Memory B cell (primary cell): ENCODE results near the gene SCAPER.
"Not testable (repeated sequence)": the region's sequence is repeated elsewhere in the genome, so short reads cannot be mapped to it uniquely, and the experiment has no call there.

Experiments
- ATAC-seq: fragments of 150-1000 bp; cut with Tn5 transposase; 2 replicates; pipeline ENCODE4 v1.10.0; 2021; ENCODE audit warnings: low read depth, mild to moderate bottlenecking, moderate library complexity
- DNase-seq, 2 donors: peaks; one replicate each; pipeline ENCODE4 v3.0.0; 2022; ENCODE audit warnings: low spot score in 2 of 2
- H3K27ac Mint-ChIP-seq: one replicate; pipeline ENCODE4 v1.8.0; 2022; ENCODE audit warnings: mild to moderate bottlenecking, moderate library complexity, mixed read lengths
- H3K27me3 Mint-ChIP-seq: one replicate; pipeline ENCODE4 v1.8.0; 2022; ENCODE audit warnings: mixed read lengths
- H3K36me3 Mint-ChIP-seq: one replicate; pipeline ENCODE4 v1.8.0; 2022; ENCODE audit warnings: mild to moderate bottlenecking, mixed read lengths
- H3K4me1 Mint-ChIP-seq: one replicate; pipeline ENCODE4 v1.8.0; 2022; ENCODE audit warnings: mixed read lengths
- H3K4me3 Mint-ChIP-seq: one replicate; pipeline ENCODE4 v1.8.0; 2022; ENCODE audit warnings: mild to moderate bottlenecking, moderate library complexity, mixed read lengths
- H3K9me3 Mint-ChIP-seq: one replicate; pipeline ENCODE4 v1.8.0; 2022; ENCODE audit warnings: mixed read lengths

Gene SCAPER

DNA sequence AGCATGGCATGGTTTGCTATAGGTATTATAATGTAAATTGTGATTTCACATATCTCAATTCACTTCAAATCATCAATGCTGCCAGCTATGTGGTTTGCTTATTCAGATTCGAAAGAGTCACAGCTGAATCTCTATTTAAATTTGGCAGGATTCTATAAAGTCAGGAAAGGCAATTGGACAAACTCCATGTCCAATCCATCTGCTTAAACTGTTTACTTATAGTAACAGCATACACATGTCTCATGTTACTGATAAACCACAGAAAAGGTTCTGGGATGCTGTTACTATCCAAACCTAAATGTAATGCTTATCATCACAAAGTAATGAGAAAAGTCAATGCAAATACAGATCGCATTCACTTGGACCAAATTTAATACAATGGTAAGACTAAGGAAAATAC is 338.9 kb downstream of the SCAPER start:
- H3K9me3 Mint-ChIP-seq = peaks cover 6% of the 10 kb centered on the region
- DNase-seq (no peak), ATAC-seq (no peak)
- H3K27ac Mint-ChIP-seq = no peak overlapping the region
- peaks cover 23% of the 10 kb centered on the region for H3K4me1 Mint-ChIP-seq
- H3K4me3 Mint-ChIP-seq = no peak overlapping the region
- no peaks in the 10 kb centered on the region for H3K27me3 Mint-ChIP-seq
- peaks cover 32% of the 10 kb centered on the region for H3K36me3 Mint-ChIP-seq

DNA sequence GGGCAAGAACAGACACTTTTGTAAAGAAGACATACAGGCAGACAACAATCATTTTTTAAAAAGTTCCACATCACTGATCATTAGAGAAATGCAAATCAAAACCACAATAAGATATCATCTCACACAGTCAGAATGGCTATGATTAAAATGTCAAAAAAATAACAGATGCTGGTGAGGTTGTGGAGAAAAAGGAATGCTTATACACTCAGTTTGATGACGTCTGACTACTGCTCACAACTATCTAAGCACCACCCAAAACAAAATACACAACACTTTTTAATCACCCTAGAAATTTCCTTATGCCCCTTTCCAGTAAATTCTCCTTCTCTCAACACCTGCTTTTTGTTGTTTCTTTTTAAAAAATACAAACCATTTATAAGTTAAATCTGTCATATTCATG is 339.8 kb downstream of the SCAPER start:
- Mint-ChIP-seq H3K9me3 (peaks cover 6% of the 10 kb centered on the region), H3K4me1 (peaks cover 23% of the 10 kb centered on the region), H3K36me3 (peaks cover 27% of the 10 kb centered on the region), H3K4me3 (no peak overlapping the region), H3K27ac (peak overlapping the region; percentile 48), H3K27me3 (no peaks in the 10 kb centered on the region)
- no peak for DNase-seq
- peak; percentile 41 for ATAC-seq

DNA sequence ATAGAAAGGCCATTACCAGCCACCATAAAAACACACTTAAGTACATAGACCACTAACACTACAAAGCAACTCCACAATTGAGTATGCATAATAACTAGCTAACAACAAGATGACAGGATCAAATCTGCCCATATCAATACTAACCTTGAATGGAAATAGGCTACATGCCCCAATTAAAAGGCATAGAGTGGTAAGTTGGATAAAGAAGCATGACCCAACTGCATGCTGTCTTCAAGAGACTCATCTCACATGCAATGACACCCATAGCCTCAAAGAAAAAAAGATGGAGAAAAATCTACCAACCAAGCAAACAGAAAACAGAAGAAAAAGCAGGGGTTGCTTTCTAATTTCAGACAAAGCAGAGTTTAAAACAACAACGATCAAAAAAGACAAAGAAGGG is 349.9 kb downstream of the SCAPER start:
- Mint-ChIP-seq H3K9me3 (peaks cover 3% of the 10 kb centered on the region), H3K4me3 (no peak overlapping the region), H3K27me3 (no peaks in the 10 kb centered on the region), H3K4me1 (peaks cover 1% of the 10 kb centered on the region), H3K27ac (no peak overlapping the region), H3K36me3 (peaks cover 55% of the 10 kb centered on the region)
- ATAC-seq (no peak), DNase-seq (no peak)

DNA sequence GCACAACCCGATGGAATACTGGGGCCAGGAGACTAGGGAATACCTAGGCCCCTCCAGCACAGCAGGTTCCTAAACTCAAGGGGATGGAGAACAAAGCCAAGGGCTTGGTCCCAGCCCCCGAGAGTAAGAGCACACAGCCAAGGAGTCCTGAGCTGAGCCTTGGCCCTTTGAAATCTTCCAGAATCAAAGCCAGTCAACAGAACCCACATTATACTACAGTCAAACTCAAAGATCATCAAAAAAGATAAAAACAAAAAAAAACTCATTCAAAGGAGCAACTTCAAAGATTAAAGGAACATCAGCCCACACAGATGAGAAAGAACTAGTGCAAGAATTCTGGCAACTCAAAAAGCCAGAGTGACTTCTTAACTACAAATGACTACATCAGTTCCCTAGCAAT is 351.6 kb downstream of the SCAPER start:
- H3K4me3 Mint-ChIP-seq = no peak overlapping the region
- no peak for DNase-seq
- H3K27ac Mint-ChIP-seq = no peak overlapping the region
- H3K27me3 Mint-ChIP-seq = no peaks in the 10 kb centered on the region
- peaks cover 2% of the 10 kb centered on the region for H3K4me1 Mint-ChIP-seq
- H3K36me3 Mint-ChIP-seq = peaks cover 54% of the 10 kb centered on the region
- peaks cover 3% of the 10 kb centered on the region for H3K9me3 Mint-ChIP-seq
- no peak for ATAC-seq

DNA sequence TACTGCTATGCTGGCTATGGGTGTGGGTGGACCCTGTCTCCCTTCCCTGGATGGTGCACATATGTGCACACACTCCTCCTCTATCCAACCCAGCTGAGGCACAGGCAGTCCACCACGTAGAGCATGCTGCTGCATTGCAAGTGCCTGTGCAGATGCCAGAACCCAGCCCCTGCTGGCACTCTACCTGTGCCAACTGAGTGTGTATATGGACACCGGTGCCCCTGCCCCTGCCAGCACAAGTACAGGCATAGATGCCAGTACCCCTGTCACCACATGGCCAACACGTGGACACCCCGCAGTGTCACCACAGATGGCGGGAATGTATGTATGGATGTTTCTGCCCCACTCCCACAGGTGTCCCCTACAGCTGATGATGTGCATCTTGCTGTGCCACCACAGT is 352.0 kb downstream of the SCAPER start:
- ATAC-seq = no peak
- Mint-ChIP-seq H3K9me3 (peaks cover 3% of the 10 kb centered on the region), H3K4me1 (peaks cover 2% of the 10 kb centered on the region), H3K27ac (no peak overlapping the region), H3K4me3 (no peak overlapping the region), H3K27me3 (no peaks in the 10 kb centered on the region), H3K36me3 (peaks cover 49% of the 10 kb centered on the region)
- DNase-seq = no peak

DNA sequence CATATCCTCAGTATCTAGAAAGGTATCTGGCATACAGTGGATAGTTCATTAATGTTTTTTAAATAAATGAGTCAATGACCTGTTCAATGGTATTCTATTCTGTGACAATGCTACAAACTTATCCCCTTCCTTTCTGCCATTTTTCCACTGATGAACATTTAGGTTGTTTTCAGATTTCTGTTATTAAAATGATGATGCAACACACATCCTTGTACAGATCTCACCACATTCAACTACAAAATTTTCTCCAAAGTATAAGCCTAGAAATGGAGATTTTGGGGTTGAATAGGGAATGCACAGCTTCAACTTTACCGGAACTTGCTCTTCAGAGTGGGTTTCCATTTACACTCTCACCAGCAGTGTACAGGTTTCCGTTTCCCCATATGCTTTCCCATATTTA is 358.3 kb downstream of the SCAPER start:
- no peak for ATAC-seq
- peaks cover 2% of the 10 kb centered on the region for H3K4me1 Mint-ChIP-seq
- H3K27me3 Mint-ChIP-seq = no peaks in the 10 kb centered on the region
- H3K27ac Mint-ChIP-seq = no peak overlapping the region
- H3K4me3 Mint-ChIP-seq = no peak overlapping the region
- H3K9me3 Mint-ChIP-seq = peaks cover 3% of the 10 kb centered on the region
- peaks cover 22% of the 10 kb centered on the region for H3K36me3 Mint-ChIP-seq
- no peak for DNase-seq

DNA sequence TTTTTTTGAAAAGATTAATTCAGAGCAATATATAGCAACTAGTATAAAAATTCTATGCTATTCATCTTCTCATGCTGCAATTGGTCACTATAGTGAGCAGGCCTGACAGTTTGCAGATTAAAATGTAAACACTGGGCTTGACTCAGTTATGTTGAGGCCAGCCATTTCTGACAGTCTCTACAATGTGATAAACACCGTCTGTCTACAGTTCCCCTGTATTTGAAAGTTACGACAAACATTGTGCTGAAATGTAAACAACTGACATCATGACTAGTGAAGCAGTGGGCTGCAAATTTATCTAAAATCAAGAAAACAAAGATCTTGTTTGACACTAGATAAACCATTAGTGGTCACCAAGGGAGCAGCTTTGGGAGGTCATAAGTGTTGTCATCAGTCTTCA is 371.1 kb downstream of the SCAPER start:
- H3K9me3 Mint-ChIP-seq = no peaks in the 10 kb centered on the region
- H3K4me1 Mint-ChIP-seq = peaks cover 3% of the 10 kb centered on the region
- DNase-seq (no peak), ATAC-seq (no peak)
- H3K4me3 Mint-ChIP-seq = no peak overlapping the region
- no peaks in the 10 kb centered on the region for H3K27me3 Mint-ChIP-seq
- peaks cover 9% of the 10 kb centered on the region for H3K36me3 Mint-ChIP-seq
- no peak overlapping the region for H3K27ac Mint-ChIP-seq

DNA sequence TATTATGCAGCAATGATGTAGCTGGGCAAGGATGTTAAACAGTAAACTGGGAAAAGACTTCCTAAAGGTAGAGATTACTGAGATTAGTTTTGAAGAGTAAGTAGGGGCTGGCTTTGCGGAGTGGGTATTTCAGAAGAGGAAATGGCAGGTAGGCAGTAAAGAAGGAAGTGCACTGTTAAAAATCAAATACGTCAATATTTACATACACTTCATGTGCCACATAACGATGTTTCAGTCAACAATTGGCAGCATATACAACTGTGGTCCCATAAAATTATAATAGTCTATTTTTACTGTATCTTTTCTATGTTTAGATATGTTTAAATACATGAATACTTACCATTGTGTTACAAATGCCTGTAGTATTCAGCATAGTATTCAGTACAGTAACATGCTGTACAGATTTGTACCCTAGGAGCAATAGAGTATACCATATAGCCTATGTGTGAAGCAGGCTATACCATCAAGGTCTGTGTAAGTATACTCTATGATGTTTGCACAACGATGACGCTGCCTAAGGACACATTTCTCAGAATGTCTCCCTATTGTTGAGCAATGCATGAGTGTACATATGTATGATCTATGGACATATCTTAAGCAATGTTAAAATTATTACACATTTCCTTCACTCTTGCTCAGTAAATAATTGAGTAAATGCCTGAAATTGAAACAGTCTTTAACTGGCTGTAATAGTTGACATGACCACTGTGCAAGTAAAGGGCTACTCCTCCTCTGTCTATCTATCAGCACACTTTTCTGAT is 371.9 kb downstream of the SCAPER start:
- Mint-ChIP-seq H3K27ac (no peak overlapping the region), H3K27me3 (no peaks in the 10 kb centered on the region), H3K9me3 (no peaks in the 10 kb centered on the region), H3K4me3 (no peak overlapping the region), H3K36me3 (peaks cover 8% of the 10 kb centered on the region), H3K4me1 (peaks cover 3% of the 10 kb centered on the region)
- no peak for ATAC-seq
- no peak for DNase-seq

DNA sequence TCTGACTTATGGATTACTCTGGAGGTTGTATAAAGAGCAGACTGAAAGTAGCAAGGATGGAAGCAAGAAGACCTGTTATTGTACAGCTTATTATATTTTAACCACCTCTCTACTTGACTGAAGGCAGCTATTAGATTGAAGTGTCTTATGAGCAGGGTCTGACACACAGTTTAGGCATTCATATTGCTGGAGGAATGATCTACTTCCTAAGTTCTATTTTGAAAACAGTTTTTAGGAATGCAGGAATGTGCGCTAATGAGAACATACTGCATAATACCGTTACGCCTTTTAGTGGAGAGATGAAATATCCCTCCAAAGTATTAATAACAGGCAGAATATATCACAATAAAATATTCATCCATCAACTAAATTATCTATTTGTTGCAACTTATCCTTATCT is 375.2 kb downstream of the SCAPER start:
- H3K27ac Mint-ChIP-seq = no peak overlapping the region
- H3K4me3 Mint-ChIP-seq = no peak overlapping the region
- H3K27me3 Mint-ChIP-seq = no peaks in the 10 kb centered on the region
- H3K36me3 Mint-ChIP-seq = peaks cover 17% of the 10 kb centered on the region
- H3K9me3 Mint-ChIP-seq = peaks cover 1% of the 10 kb centered on the region
- ATAC-seq (no peak), DNase-seq (no peak)
- peaks cover 3% of the 10 kb centered on the region for H3K4me1 Mint-ChIP-seq

DNA sequence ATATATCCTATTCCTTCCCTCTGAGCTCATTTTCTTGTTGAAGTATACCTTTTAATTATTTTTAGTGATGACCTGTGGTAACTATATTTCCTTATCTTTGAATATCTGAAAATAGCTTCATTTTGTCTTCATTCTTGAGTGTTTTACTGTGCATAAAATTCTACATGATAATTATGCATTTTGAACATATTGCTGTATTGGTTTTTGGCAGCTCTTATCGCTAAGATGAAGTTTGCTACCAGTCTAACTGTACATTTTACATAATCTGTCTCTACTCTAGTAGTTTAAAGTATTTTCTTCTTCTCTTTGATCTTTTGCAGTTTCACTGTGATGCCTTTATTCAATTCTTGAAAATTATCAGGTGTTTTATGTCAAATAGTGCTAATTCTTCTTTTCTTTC is 379.0 kb downstream of the SCAPER start:
- no peak overlapping the region for H3K4me3 Mint-ChIP-seq
- H3K36me3 Mint-ChIP-seq = peaks cover 11% of the 10 kb centered on the region
- ATAC-seq (no peak), DNase-seq (no peak)
- H3K9me3 Mint-ChIP-seq = peaks cover 1% of the 10 kb centered on the region
- H3K4me1 Mint-ChIP-seq = no peaks in the 10 kb centered on the region
- no peak overlapping the region for H3K27ac Mint-ChIP-seq
- H3K27me3 Mint-ChIP-seq = no peaks in the 10 kb centered on the region

DNA sequence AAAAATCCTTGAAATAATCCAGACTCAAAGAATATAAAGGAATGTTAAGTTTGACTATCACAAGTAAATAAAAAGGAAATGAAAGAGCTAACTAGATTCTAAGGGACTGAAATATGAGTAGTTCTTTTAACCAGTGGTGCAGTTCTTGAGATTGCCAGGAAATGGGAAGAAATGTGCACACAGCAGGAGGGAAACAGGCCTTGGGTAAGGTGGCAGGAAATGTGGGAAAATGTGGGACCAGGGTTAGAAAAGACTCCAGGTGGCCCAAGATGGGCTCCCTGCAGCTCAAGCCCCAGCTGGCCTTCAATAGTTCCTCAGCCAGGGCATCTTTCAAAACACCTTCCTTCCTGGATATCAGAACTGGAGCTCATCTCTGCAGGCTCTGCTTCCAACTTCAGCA is 387.2 kb downstream of the SCAPER start:
- no peak overlapping the region for H3K4me3 Mint-ChIP-seq
- no peak for ATAC-seq
- H3K36me3 Mint-ChIP-seq = peaks cover 3% of the 10 kb centered on the region
- no peak overlapping the region for H3K27ac Mint-ChIP-seq
- no peaks in the 10 kb centered on the region for H3K9me3 Mint-ChIP-seq
- H3K4me1 Mint-ChIP-seq = no peaks in the 10 kb centered on the region
- no peaks in the 10 kb centered on the region for H3K27me3 Mint-ChIP-seq
- DNase-seq = no peak

DNA sequence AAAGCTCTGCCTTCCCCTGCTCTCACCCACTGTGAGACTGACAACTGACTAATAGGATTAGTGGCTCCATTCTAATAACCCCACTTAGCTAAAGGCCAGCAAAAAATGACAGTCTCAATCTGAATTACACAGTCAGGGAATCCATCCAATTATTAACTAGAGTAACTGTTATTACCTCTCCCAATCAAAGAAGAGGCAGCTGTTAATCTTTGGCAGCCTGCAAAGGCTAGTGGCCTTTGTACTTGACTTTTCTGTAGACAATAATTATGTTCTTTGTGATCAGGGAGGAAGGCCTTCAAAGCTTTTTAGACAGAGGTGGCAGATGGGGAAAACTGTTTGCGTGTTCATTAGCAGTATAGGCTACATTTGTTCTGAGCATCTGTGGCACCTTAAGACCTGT is 390.9 kb downstream of the SCAPER start:
- no peak overlapping the region for H3K4me3 Mint-ChIP-seq

DNA sequence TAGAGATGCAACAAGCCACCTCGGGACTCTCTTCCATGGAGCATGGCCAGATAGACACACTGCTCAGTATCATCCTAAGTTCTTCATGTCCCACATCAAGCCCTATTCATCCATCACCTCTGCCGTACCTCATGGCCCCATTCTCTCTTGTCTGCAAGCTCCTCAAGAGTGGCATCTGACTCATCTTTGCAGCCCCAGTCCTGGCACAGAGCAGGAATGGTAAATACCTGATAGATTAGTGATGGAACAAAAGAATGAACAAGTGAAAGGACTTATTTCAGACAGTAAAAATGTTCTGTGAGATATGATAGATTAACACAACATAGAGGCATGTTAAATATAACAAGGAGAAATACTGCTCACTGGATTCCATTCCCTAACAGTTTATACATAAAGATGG is 392.2 kb downstream of the SCAPER start:
- no peak for DNase-seq
- H3K9me3 Mint-ChIP-seq = peaks cover 2% of the 10 kb centered on the region
- no peak for ATAC-seq
- peaks cover 12% of the 10 kb centered on the region for H3K36me3 Mint-ChIP-seq
- H3K27ac Mint-ChIP-seq = no peak overlapping the region
- H3K4me1 Mint-ChIP-seq = no peaks in the 10 kb centered on the region
- no peak overlapping the region for H3K4me3 Mint-ChIP-seq
- no peaks in the 10 kb centered on the region for H3K27me3 Mint-ChIP-seq

More for the DNA sequence above, 390.9 kb downstream of the SCAPER start:
- peaks cover 12% of the 10 kb centered on the region for H3K36me3 Mint-ChIP-seq
- no peaks in the 10 kb centered on the region for H3K27me3 Mint-ChIP-seq
- DNase-seq (no peak), ATAC-seq (no peak)
- H3K4me1 Mint-ChIP-seq = no peaks in the 10 kb centered on the region
- H3K9me3 Mint-ChIP-seq = peaks cover 2% of the 10 kb centered on the region
- no peak overlapping the region for H3K27ac Mint-ChIP-seq

DNA sequence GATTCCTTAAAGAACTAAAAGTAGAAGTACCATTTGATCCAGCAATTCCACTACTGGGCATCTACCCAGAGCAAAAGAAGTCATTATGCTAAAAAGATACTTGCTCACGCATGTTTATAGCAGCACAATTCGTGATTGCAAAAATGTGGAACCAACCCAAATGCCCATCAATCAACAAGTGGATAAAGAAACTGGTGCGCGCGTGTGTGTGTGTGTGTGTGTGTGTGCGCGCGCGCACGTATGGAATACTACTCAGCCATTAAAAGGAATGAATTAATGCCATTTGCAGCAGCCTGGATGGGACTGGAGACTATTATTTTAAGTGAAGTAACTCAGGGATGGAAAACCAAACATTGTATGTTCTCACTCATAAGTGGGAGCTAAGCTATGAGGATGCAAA is 394.5 kb downstream of the SCAPER start:
- H3K27ac Mint-ChIP-seq, H3K4me1 Mint-ChIP-seq, ATAC-seq: not testable (repeated sequence)

DNA sequence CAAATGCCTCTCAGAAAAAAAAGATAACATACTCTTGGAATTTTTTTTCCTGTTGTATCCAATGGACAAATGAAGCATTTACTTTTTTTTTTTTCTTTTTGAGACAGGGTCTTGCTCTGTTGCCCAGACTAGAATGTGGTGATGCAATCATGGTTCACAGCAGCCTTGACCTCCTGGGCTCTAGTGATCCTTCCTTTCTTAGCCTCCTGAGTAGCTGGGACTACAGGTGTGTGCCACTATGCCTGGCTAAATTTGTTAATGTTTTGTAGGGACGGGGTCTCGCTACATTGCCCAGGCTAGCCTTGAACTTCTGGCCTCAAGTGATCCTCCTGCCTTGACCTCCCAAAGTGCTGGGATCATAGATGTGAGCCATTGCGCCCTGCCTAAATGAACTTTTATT is 401.3 kb downstream of the SCAPER start:
- H3K9me3 Mint-ChIP-seq = peaks cover 3% of the 10 kb centered on the region
- H3K36me3 Mint-ChIP-seq = peaks cover 33% of the 10 kb centered on the region
- no peaks in the 10 kb centered on the region for H3K4me1 Mint-ChIP-seq
- no peak for ATAC-seq
- H3K4me3 Mint-ChIP-seq = no peak overlapping the region
- no peaks in the 10 kb centered on the region for H3K27me3 Mint-ChIP-seq
- no peak for DNase-seq
- no peak overlapping the region for H3K27ac Mint-ChIP-seq

More for the DNA sequence above, 394.5 kb downstream of the SCAPER start:
- peaks cover 14% of the 10 kb centered on the region for H3K36me3 Mint-ChIP-seq
- H3K9me3 Mint-ChIP-seq, H3K27me3 Mint-ChIP-seq, H3K4me3 Mint-ChIP-seq, DNase-seq: not testable (repeated sequence)
